CD4-positive, alpha-beta T cell treated with Interferon alpha-2 for 1 hour (primary cell): ENCODE measurements around the gene CHKB.

Source experiments
- DNase-seq, 2 donors: peaks; one replicate each; pipeline ENCODE4 v3.0.0-alpha.2; 2020 to 2022

The CHKB gene

DNA sequence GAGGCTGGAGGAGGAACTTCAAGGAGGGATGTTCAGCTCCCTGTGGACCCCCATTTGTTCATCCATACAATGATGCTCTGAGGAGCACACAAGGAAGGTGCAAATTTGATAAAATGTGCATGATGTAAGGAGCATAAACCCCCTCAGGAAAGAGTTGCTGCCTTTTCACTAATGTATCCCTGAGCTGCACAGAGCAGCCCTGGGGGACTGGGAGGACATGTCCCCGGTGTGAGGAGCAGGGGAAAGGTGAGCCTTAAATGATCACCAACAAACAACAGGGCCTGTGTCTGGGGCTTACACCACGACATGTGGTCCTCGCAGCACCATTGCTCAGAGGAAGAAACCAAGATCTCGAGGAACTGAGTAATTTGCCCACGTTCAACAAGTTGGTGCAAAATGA lies 14.4 kb upstream of the CHKB start:
- no peak for DNase-seq

DNA sequence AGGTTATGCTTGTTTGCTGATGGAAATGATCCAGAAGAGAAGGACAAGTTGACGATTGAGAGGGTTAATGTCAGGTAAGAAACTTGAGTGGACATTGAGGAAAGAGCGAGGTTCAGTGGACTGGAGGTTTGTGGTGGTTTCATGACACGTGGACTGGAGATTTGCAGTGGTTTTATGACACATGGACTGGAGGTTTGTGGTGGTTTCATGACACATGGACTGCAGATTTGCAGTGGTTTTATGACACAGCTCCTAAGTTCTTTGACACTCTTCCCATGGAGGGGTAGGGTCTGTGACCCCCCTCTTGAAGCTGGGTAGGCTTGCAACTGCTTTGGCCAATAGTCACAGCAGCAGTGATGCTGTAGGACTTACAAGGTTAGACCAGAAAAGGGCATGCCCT lies 12.5 kb upstream of the CHKB start:
- no peak for DNase-seq

DNA sequence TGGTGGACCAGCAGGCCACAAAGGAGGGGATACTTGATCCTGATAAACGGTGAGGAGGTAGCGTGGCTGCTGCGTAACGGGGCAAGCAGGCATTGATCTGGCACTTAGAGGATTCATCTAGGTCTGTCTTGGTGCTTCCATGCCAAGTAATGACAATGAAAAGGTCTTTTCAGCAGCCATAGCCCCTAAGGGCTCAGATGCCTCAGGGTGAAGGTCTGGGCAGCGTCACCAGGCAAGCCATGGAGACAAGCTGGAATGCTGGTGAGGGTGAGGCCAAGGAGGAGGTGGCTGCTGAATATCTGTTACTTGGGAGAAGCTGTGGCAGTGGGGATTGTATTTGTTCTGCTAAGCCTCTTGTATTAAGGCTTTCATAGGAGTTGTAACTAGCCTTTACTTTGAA lies 4.8 kb upstream of the CHKB start:
- no peak for DNase-seq

- DNase-seq = no peak
Observed at GRCh38 chr22:50586416-50586815, 3.8 kb upstream of the CHKB start.

GRCh38 chr22:50585781-50586180 lies 3.1 kb upstream of the CHKB start:
- no peak for DNase-seq

GRCh38 chr22:50585238-50585637 lies 2.6 kb upstream of the CHKB start:
- DNase-seq = no peak

DNA sequence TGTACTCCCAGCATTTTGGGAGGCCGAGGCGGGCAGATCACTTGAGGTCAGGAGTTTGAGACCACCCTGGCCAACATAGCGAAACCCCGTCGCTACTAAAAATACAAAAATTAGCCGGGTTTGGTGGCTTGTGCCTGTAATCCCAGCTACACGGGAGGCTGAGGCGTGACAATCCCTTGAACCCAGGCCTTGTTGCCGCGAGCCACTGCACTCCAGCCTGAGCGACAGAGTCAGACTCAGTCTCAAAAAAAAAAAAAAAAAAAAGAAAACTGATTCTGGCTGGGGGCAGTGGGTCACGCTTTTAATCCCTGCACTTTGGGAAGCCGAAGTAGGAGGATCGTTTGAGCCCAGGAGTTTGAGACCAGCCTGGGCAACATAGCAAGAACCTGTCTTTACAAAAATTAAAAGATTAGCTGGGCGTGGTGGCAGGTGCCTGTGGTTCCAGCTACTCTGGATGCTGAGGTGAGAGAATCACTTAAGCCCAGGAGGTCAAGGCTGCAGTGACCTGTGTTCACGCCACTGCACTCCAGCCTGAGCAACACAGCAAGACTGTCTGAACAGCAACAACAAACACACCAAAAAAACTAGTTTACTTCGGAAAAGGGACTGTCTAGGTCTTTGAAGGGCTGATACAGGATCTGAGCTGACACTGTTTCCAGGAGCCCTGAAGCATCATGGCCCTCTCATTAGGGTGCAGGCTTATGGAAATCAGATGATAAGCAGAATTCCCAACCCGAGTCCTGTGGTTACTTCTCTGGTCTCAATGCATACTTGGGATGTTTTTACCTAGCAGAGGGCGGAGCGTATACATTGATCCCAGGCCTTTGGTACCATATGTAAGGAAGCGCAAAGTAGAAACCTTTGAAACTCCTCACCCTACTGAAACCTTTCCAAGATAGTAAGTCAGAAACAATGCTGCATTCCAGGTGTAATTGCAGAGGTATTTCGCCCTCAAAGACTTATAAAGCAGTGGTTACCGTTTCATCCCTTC lies 1.8 kb upstream of the CHKB start:
- no peak for DNase-seq

DNA sequence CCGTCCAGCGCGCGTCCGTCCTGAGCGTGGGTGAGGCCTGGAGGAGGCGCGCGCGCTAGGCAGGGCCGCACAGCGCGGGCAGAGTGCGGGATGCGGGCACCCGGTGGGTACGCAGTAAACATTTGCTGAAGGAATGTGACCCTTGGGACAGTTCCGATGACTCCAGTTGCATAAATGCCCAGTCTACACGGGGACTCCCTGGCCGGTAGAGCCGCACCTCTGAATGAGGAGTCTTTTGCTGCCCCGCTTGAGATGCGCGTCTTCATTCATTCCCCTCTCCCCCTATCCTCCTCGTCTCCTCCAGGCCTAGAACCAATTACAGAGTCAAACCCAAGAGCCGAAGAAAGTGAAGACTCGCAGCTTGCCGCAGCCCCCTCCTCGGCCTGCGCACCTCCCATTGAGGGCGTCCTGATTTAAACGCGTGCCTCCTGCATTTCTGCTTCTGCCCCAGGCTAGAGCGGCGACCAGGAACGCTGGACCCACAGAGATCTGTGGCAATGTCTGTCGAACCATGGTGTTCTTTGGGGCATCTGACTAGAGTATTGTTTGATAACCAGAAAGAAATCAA lies 729 bp upstream of the CHKB start:
- no peak for DNase-seq

DNA sequence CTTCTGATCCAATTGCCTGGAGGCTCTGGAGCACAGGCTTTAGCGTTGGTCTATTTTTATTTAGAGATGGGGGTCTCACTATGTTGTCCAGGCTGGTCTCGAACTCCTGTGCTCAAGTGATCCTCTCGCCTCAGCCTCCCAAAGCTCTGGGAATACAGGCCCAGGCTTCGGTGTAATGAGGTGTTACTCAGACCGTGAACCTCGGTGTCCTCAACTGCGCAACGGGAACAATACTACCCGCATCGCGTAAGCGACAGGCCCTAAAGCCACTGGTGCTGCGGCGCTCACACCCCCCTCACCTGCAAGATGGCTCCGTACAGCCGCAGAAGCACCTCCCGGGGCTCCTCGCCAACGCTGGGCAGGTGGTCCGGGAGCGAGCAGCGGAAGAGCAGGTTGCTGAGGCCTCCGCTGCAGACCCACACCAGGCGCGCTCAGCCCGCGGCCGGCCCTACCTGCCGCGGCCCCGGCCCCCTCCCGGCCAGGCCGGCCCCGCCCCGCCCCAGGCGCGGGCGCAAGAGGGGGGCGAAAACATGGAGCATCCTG lies 628 bp downstream of the CHKB start:
- no peak for DNase-seq

DNA sequence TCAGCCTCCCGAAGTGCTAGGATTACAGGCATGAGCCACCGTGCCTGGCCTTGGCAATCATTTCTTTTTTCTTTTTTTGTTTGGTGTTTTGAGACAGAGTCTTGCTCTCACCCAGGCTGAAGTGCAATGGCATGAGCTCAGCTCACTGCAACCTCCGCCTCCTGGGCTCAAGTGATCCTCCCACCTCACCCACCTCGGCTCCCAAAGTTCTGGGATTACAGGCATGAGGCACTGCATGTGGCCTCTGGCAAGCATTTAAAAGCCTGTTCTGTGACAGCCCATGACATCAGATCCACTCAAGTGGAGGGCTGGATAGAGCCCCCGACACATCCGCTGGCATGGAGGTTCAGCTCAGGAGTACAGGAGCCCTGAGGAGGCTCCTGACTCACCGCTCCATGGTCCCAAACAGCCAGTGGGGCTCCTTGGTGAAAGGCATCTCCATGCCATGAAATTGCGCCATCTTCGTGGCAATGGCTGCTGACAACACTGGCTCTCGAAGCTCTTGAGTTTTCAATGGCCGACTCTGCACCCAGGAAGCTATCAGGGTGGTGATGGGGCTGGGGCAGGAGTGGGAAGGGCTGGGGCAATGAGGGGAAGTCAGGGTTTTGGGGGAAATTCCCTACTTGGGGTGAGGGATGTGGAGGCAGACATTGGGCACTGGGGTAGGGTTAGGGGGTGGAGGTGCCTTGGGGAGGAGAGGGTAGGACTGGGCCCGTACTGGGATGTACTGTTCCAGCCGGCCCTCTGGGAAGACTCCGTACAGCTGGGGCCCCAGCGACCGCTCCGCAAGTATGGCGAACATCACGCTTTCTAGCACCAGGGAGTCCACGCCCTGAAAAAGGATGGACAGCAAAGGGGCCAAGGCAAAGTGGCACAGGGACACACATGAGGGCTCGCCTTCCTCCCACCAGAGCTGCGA lies 1.4 kb downstream of the CHKB start:
- peak in 1 of 2 donors; percentile 14 for DNase-seq

DNA sequence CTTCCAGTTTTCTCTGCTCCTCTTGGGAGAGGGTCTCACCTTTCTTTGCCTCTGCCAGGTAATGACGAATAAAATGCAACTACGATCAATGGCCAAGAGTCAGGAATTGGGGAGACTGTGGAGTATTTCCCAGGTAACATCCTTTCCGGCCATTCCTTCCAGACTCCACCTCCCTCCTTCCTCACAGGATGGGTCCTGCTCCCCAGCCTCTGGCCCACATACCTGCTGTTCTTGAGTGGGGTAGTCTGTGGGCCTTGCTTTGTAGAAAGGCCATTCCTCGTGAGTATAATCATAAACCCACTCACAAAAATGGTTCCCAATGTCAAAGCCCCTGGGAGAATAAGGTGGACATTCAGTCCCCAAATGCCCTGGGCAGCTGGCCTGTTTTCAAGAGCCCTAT lies 2.9 kb downstream of the CHKB start:
- DNase-seq = no peak

DNA sequence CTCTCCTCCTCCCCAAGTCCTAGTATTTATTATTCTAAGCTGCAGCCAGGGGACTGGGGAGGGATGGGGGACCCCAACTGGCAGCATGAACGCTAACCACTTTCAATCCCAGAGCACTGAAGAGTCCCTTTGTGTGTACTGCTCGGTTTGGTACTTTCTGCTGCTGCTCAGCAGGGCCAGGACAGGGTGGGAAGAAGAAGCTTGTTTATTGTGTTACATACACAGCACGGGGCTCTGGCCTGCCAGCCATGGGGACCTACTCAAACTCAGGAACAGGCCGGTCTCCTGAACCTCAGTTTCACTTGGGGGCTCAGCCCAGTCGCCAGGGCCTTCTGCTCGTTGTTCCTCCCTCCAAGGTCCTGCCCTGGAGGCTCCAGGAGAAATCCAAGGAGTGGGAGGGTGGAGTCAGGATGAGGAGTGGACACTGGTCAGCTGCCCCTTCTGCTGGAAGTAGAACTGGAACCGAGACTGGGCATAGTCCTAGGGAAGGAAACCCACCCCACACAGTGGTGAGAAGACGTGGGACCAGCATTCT lies 3.8 kb downstream of the CHKB start:
- DNase-seq = no peak

DNA sequence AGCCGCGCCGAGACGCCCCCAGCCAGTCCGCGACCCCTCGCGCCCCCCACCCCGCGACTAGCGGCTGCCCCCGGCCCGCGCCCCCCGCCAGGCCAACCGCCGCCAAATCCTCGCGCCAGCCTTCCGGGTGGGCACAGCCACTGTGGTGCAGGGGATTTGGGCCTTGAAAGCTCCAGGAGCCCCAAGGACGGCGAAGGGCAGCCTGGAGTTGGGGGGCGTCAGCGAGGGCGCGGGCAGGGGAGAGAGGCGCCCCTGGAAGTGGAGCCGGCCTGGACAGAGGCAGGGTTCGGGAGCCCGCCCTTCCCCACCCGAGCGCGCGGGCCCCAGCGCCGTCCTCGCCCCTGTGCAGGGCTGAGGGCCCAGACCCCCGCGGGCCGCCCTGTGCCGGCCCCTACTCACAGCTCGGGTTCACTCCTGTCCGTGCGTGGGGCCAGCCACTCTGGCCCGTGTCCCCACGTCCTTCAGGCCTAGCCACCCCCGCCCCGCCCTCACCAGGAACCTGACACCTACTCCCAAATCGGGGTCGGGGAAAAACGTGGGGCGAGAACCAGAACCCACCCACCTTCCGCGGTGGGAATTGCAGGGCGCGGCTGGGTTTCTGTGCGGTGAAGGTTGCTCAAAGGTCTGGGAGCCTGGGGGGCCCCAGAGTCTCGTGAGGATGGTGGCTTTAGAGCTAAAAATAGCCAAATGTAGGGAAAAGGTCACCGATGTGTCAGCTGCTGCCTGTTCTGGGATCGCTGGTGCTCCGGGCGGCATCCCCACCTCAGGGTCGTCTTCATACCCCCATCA lies 4.5 kb downstream of the CHKB start, which contains the start of gene CPT1B:
Gene CPT1B, minus strand, starts transcription at position 441 of the 789 bp plus-strand sequence. CDS start 512 bp downstream, outside the sequence.
- no peak for DNase-seq

DNA sequence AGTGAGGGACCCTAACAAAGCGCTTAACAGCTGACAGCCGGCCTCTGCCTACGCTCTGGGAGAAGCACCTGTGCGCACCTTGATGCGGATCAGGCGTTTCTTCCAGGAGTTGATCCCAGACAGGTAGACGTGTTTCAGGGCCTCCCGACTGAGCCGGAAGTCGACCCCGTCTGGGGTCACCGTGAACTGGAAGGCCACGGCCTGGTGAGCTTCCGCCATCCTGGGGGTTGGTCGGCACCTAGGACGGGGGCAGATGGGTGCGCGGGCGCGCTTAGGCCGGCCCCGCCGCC lies 5.0 kb downstream of the CHKB start:
- no peak for DNase-seq

- DNase-seq = peak in 1 of 2 donors; percentile 14
Observed at GRCh38 chr22:50576806-50577696, 5.6 kb downstream of the CHKB start.

GRCh38 chr22:50576070-50576469 lies 6.6 kb downstream of the CHKB start:
- no peak for DNase-seq

DNA sequence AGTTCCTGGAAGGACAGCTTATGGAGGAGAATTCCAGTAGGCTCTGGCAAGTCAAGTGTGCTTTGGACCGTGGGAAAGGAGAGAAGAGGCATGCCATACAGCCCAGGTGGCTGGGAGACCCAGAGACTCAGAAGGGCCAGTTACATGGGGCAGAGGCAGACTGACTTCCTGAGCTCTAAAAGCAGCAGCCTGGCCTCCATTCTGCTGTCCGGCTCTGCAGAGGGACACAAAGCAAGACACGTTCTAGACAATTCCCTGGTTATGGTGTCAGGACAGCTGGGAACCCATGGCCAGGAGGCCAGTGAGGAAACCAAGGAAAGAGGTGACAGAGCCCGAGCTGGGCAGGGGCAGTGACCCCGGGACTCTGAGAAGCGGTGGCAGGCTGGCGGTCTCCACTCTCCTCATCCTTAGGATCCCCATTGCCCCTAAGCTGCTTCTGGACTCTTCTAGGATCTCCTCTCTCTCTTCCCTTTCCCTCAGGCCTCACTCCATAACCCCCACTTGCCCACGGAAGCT lies 7.2 kb downstream of the CHKB start:
- DNase-seq = no peak

GRCh38 chr22:50574383-50574755 lies 8.3 kb downstream of the CHKB start:
- no peak for DNase-seq

DNA sequence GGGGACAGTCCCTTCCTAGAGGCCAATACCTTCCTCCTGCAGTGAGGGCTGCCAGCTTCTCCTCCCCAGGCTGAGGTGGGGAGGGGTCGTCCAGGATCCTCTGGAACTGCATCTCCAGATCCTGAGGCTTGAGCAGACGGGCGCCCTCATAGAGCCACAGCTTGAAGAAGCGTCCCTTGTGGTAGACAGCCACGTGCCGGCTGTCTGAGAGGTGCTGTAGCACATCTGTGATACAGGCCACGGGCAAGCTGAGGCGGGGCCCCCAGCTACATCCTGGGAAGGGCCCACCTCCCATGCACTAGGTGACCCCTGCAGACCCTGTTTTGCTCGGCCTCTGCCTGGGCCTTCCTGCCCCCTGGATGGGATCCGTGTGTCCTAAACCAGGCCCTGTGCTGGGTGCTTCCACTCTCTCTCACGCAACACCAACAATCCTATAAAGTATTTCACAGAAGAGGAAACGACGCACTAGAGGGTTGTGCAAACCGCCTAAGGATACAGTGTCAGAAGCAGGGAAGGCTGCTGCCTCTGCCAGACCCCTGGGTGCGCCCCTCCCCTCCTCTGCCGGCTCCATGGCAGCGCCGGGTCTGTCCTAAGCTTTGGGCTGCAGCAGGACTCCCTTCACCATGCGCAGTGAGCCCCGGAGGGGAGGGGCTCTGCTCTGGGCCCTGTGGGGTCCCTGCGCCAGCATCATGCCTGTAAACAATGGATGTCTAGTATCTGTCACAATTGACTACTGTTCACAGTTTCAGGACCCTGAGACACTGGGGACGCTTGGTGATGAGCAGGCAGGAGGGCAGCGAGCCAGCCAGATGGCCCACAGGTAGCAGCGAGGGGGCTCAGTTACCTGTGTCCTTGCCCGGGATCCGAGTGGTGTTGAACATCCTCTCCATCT lies 8.9 kb downstream of the CHKB start:
- DNase-seq = no peak

GRCh38 chr22:50572965-50573364 lies 9.7 kb downstream of the CHKB start:
- DNase-seq = no peak
